H9 (cell line): ENCODE data around the gene NRCAM. TPM values are rescaled to one million over a fixed set of nuclear protein-coding genes. Genes with fewer than 3 reads are reported as not detected.
A peak's percentile ranks its signal among the peaks of the same experiment; 100 is the strongest.

Experiments
- DNase-seq: peaks from one replicate; pipeline ENCODE4 v3.0.0-alpha.2; 2017
- H2AFZ ChIP-seq: one replicate; pipeline ENCODE4 v1.6.1; 2013; ENCODE audit warnings: mild to moderate bottlenecking, low read length, control low read depth, moderate library complexity
- H2AK5ac ChIP-seq: 2 replicates; pipeline ENCODE4 v1.6.1; 2013; ENCODE audit warnings: low read length, control low read depth, mixed read lengths; ENCODE audit not compliant: insufficient read length
- H2BK120ac ChIP-seq: one replicate; pipeline ENCODE4 v1.6.1; 2013; ENCODE audit warnings: low read depth, mild to moderate bottlenecking, low read length, control low read depth, inconsistent platforms; ENCODE audit not compliant: poor library complexity, severe bottlenecking
- H2BK12ac ChIP-seq: 2 replicates; pipeline ENCODE4 v1.6.1; 2013; ENCODE audit warnings: low read length, control low read depth, mixed read lengths, low read depth; ENCODE audit not compliant: insufficient read length
- H2BK15ac ChIP-seq: 2 replicates; pipeline ENCODE4 v1.6.1; 2013; ENCODE audit warnings: low read depth, low read length, control low read depth
- H2BK20ac ChIP-seq: one replicate; pipeline ENCODE4 v1.6.1; 2013; ENCODE audit warnings: low read depth, mild to moderate bottlenecking, low read length, control low read depth, inconsistent platforms; ENCODE audit not compliant: poor library complexity, severe bottlenecking
- H2BK5ac ChIP-seq: 2 replicates; pipeline ENCODE4 v1.6.1; 2013; ENCODE audit warnings: low read length, control low read depth, mixed read lengths; ENCODE audit not compliant: insufficient read length
- H3K14ac ChIP-seq: 2 replicates; pipeline ENCODE4 v1.6.1; 2013; ENCODE audit warnings: low read length, control low read depth; ENCODE audit not compliant: insufficient read depth
- H3K18ac ChIP-seq: 2 replicates; pipeline ENCODE4 v1.6.1; 2013; ENCODE audit warnings: low read depth, mild to moderate bottlenecking, mixed read lengths, low read length, control low read depth; ENCODE audit not compliant: insufficient read length
- H3K23ac ChIP-seq: 2 replicates; pipeline ENCODE4 v1.6.1; 2013; ENCODE audit warnings: low read length, control low read depth, mixed read lengths, low read depth; ENCODE audit not compliant: insufficient read length
- H3K23me2 ChIP-seq: 2 replicates; pipeline ENCODE4 v1.6.1; 2013; ENCODE audit warnings: low read depth, mild to moderate bottlenecking, mixed read lengths, low read length, control low read depth; ENCODE audit not compliant: insufficient read length, poor library complexity, severe bottlenecking
- H3K27ac ChIP-seq: 2 replicates; pipeline ENCODE4 v1.5.1; 2013; ENCODE audit warnings: low read length, control low read depth, mixed read lengths, low read depth; ENCODE audit not compliant: insufficient read length
- H3K27me3 ChIP-seq: 2 replicates; pipeline ENCODE4 v1.6.1; 2013; ENCODE audit warnings: low read length, control low read depth, inconsistent platforms; ENCODE audit not compliant: insufficient read depth
- H3K4ac ChIP-seq: 2 replicates; pipeline ENCODE4 v1.6.1; 2013; ENCODE audit warnings: low read depth, mild to moderate bottlenecking, control low read depth, inconsistent platforms, low read length, moderate library complexity
- H3K4me1 ChIP-seq: 2 replicates; pipeline ENCODE4 v1.6.1; 2013; ENCODE audit warnings: low read length, control low read depth, inconsistent platforms; ENCODE audit not compliant: insufficient read depth
- H3K4me2 ChIP-seq: 2 replicates; pipeline ENCODE4 v1.6.1; 2013; ENCODE audit warnings: low read length, control low read depth, mixed read lengths; ENCODE audit not compliant: insufficient read length, insufficient read depth
- H3K56ac ChIP-seq: 2 replicates; pipeline ENCODE4 v1.6.1; 2013; ENCODE audit warnings: low read depth, mild to moderate bottlenecking, mixed read lengths, low read length, control low read depth; ENCODE audit not compliant: insufficient read length
- H3K79me1 ChIP-seq: 2 replicates; pipeline ENCODE4 v1.6.1; 2013; ENCODE audit warnings: low read depth, mild to moderate bottlenecking, moderate library complexity, low read length, control low read depth, inconsistent platforms; ENCODE audit not compliant: insufficient read depth, poor library complexity, severe bottlenecking
- H3K79me2 ChIP-seq: 2 replicates; pipeline ENCODE4 v1.6.1; 2013; ENCODE audit warnings: low read length, control low read depth, inconsistent platforms; ENCODE audit not compliant: insufficient read depth
- H3K9ac ChIP-seq: 2 replicates; pipeline ENCODE4 v1.6.1; 2013; ENCODE audit warnings: low read length, control low read depth, mixed read lengths; ENCODE audit not compliant: insufficient read length; ENCODE audit errors: extremely low read depth
- H3K9me3 ChIP-seq: one replicate; pipeline ENCODE4 v1.6.1; 2013; ENCODE audit warnings: low read depth, low read length, inconsistent platforms; ENCODE audit not compliant: control insufficient read depth
- H3T11ph ChIP-seq: one replicate; pipeline ENCODE4 v1.6.1; 2013; ENCODE audit warnings: mild to moderate bottlenecking, low read length, control low read depth, inconsistent platforms
- H4K20me1 ChIP-seq: one replicate; pipeline ENCODE4 v1.6.1; 2013; ENCODE audit not compliant: control insufficient read depth, insufficient read length, insufficient read depth
- H4K5ac ChIP-seq: 2 replicates; pipeline ENCODE4 v1.6.1; 2013; ENCODE audit warnings: low read depth, mild to moderate bottlenecking, mixed read lengths, low read length, control low read depth; ENCODE audit not compliant: insufficient read length
- H4K8ac ChIP-seq: replicated peaks from 2 replicates; pipeline ENCODE4 v1.6.1; 2013; ENCODE audit warnings: low read length, control low read depth, mixed read lengths, low read depth; ENCODE audit not compliant: insufficient read length
- H4K91ac ChIP-seq: 2 replicates; pipeline ENCODE4 v1.6.1; 2013; ENCODE audit warnings: low read depth, mild to moderate bottlenecking, moderate library complexity, mixed read lengths, low read length, control low read depth; ENCODE audit not compliant: insufficient read length
- H3K27ac Mint-ChIP-seq, 3 experiments: 2 replicates in 2 of 3; 3 replicates in 1 of 3; pipeline ENCODE4 v1.8.0; 2020 to 2021; ENCODE audit warnings: mixed read lengths in 3 of 3, mild to moderate bottlenecking in 1 of 3, moderate library complexity in 1 of 3
- H3K27me3 Mint-ChIP-seq: 2 replicates; pipeline ENCODE4 v1.8.0; 2021; ENCODE audit warnings: low read depth, mild to moderate bottlenecking, moderate library complexity, mixed read lengths
- H3K36me3 Mint-ChIP-seq, 3 experiments: 2 replicates in 2 of 3; 3 replicates in 1 of 3; pipeline ENCODE4 v1.8.0; 2020 to 2021; ENCODE audit warnings: low read depth in 3 of 3, mixed read lengths in 3 of 3; ENCODE audit not compliant: insufficient read depth in 1 of 3
- H3K4me1 Mint-ChIP-seq, 2 experiments: 2 replicates each; pipeline ENCODE4 v1.8.0; 2020; ENCODE audit warnings: mixed read lengths in 2 of 2
- H3K4me3 Mint-ChIP-seq, 2 experiments: 2 replicates in 1 of 2; 3 replicates in 1 of 2; pipeline ENCODE4 v1.8.0; 2020 to 2021; ENCODE audit warnings: mild to moderate bottlenecking in 2 of 2, mixed read lengths in 2 of 2, moderate library complexity in 1 of 2
- H3K9me3 Mint-ChIP-seq, 2 experiments: 2 replicates in 1 of 2; 3 replicates in 1 of 2; pipeline ENCODE4 v1.8.0; 2020; ENCODE audit warnings: mild to moderate bottlenecking in 2 of 2, mixed read lengths in 2 of 2, moderate library complexity in 1 of 2
- WGBS: extraction: QIAGEN DNeasy Blood & Tissue Kit; methylation state at CpG from one replicate; pipeline ENCODE4 v1.1.7; 2013; ENCODE audit warnings: missing lambda C conversion rate, low lambda C conversion rate, mixed read lengths; ENCODE audit not compliant: insufficient read length; ENCODE audit errors: extremely low coverage; 5-methylcytosine and 5-hydroxymethylcytosine counted together
- total RNA-seq: library from RNA; stranded (reverse); gene quantifications from 2 replicates; pipeline ENCODE4 v1.2.1, GENCODE V29; 2021
- TF ChIP-seq, protein P1 (sequence below): fragments of 200-600 bp; sonication (generic); conservative IDR thresholded peaks from 3 replicates; pipeline ENCODE4 v1.8.0; 2021; ENCODE audit warnings: antibody characterized with exemption, mild to moderate bottlenecking

Gene NRCAM
- total RNA-seq, 1 experiment from 2014 or later = 2.3 TPM

GRCh38 chr7:108311446-108312168 lies 144.6 kb downstream of the NRCAM start:
- H3K4me1 Mint-ChIP-seq = peaks cover 11 to 15% of the 10 kb centered on the region in 2 experiments
- Histone ChIP-seq H3K79me2 (no peaks in the 10 kb centered on the region), H3K27ac (no peak overlapping the region), H2AK5ac (no peak overlapping the region), H3K4ac (no peak overlapping the region), H4K20me1 (no peaks in the 10 kb centered on the region), H2BK15ac (no peak overlapping the region), H3K4me2 (no peak overlapping the region), H3K23me2 (no peaks in the 10 kb centered on the region), H2AFZ (no peak overlapping the region), H3K56ac (no peak overlapping the region), H3K4me1 (no peaks in the 10 kb centered on the region; the same call in 1 of the 2 replicates), H3K79me1 (no peaks in the 10 kb centered on the region), H4K91ac (no peak overlapping the region), H3K9me3 (no peaks in the 10 kb centered on the region), H3K18ac (no peak overlapping the region), H4K8ac (no peak overlapping the region), H3K27me3 (no peaks in the 10 kb centered on the region), H3K9ac (no peak overlapping the region), H2BK120ac (no peak overlapping the region), H2BK20ac (no peak overlapping the region), H2BK12ac (no peak overlapping the region), H3T11ph (no peak overlapping the region), H3K23ac (no peak overlapping the region), H4K5ac (no peak overlapping the region), H3K14ac (no peak overlapping the region), H2BK5ac (no peak overlapping the region)
- 0 out of 7 replicates have a peak overlapping the region, but pooled peaks of 1 of the 3 experiments have one; percentile 41 for H3K27ac Mint-ChIP-seq
- TF ChIP-seq, protein P1, sequence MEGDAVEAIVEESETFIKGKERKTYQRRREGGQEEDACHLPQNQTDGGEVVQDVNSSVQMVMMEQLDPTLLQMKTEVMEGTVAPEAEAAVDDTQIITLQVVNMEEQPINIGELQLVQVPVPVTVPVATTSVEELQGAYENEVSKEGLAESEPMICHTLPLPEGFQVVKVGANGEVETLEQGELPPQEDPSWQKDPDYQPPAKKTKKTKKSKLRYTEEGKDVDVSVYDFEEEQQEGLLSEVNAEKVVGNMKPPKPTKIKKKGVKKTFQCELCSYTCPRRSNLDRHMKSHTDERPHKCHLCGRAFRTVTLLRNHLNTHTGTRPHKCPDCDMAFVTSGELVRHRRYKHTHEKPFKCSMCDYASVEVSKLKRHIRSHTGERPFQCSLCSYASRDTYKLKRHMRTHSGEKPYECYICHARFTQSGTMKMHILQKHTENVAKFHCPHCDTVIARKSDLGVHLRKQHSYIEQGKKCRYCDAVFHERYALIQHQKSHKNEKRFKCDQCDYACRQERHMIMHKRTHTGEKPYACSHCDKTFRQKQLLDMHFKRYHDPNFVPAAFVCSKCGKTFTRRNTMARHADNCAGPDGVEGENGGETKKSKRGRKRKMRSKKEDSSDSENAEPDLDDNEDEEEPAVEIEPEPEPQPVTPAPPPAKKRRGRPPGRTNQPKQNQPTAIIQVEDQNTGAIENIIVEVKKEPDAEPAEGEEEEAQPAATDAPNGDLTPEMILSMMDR = no peak
- no peak for DNase-seq
- H3K36me3 Mint-ChIP-seq = no peaks in the 10 kb centered on the region
- H3K9me3 Mint-ChIP-seq = peaks cover 0 to 3% of the 10 kb centered on the region in 2 experiments; a peak in 1 of 5 replicates
- no peak overlapping the region for H3K4me3 Mint-ChIP-seq
- no CpG with 5 or more reads among the region's 3 CpGs for WGBS
- no peaks in the 10 kb centered on the region for H3K27me3 Mint-ChIP-seq
